Right renal cortex interstitium (tissue), 3 donors: ENCODE results near the gene ERVMER34-1. TPM values are rescaled to one million over a fixed set of nuclear protein-coding genes. Genes with fewer than 3 reads are reported as not detected.

Experiments used
- polyA plus RNA-seq, 3 donors: library from polyadenylated mRNA; unstranded; fragments of 120-200 nt; gene quantifications; one replicate each; pipeline ENCODE4 v1.2.1, GENCODE V29; 2013; ENCODE audit not compliant: insufficient read length in 3 of 3

The ERVMER34-1 gene
- polyA plus RNA-seq, 3 donors = 4.4 to 4.8 (median 4.5) TPM

Other genes with a start within 250 kb of the ERVMER34-1 start
- 10 to 100 TPM; 31.4 to 40.5 (median 32.9) TPM for gene USP46, start 92.1 kb downstream of the ERVMER34-1 start, polyA plus RNA-seq
- gene RASL11B, start 110.9 kb upstream of the ERVMER34-1 start, polyA plus RNA-seq = 10 to 100 TPM; 39.6 to 49.7 (median 47.6) TPM